Ectodermal cell (in vitro differentiated cells): ENCODE data around the gene NEK11.

Experiments used
- H3K27ac ChIP-seq: 2 replicates; pipeline ENCODE4 v1.7.0; 2013; ENCODE audit warnings: mild to moderate bottlenecking, low read depth, low read length; ENCODE audit not compliant: insufficient read depth, poor library complexity, severe bottlenecking
- H3K27me3 ChIP-seq: 2 replicates; pipeline ENCODE4 v1.7.0; 2013; ENCODE audit warnings: mild to moderate bottlenecking, low read length; ENCODE audit not compliant: insufficient read depth, control insufficient read depth, poor library complexity, severe bottlenecking
- H3K36me3 ChIP-seq: one replicate; pipeline ENCODE4 v1.7.0; 2013; ENCODE audit warnings: low read length; ENCODE audit not compliant: control insufficient read depth, insufficient read depth
- H3K4me1 ChIP-seq: one replicate; pipeline ENCODE4 v1.7.0; 2013; ENCODE audit warnings: low read length; ENCODE audit not compliant: control insufficient read depth, insufficient read depth
- H3K4me3 ChIP-seq: 2 replicates; pipeline ENCODE4 v1.7.0; 2013; ENCODE audit warnings: low read depth, low read length, control low read depth; ENCODE audit not compliant: insufficient read depth
- H3K9me3 ChIP-seq: 2 replicates; pipeline ENCODE4 v1.7.0; 2013; ENCODE audit warnings: mild to moderate bottlenecking, low read length, moderate library complexity; ENCODE audit not compliant: control insufficient read depth
- WGBS, 2 experiments: methylation state at CpG; one replicate each; pipeline ENCODE4 v1.1.7; 2013; ENCODE audit warnings: missing lambda C conversion rate in 2 of 2; 5-methylcytosine and 5-hydroxymethylcytosine counted together

NEK11 gene

GRCh38 chr3:131387796-131388489 is 361.3 kb downstream of the NEK11 start:
- Histone ChIP-seq H3K4me1 (peaks cover under 1% of the 10 kb centered on the region), H3K4me3 (no peak overlapping the region), H3K36me3 (peaks cover 21% of the 10 kb centered on the region), H3K27me3 (no peaks in the 10 kb centered on the region), H3K27ac (no peak overlapping the region), H3K9me3 (no peaks in the 10 kb centered on the region)
- 91 to 92% methylated on average over 1 of the region's 1 CpG for WGBS, 2 experiments

- H3K4me1 ChIP-seq, result no peaks in the 10 kb centered on the region
- H3K9me3 ChIP-seq, result no peaks in the 10 kb centered on the region
- H3K27ac ChIP-seq, result no peak overlapping the region
- H3K4me3 ChIP-seq, result no peak overlapping the region
- no peaks in the 10 kb centered on the region for H3K27me3 ChIP-seq
- WGBS, 2 experiments, result 86 to 97% methylated on average over 2 of the region's 2 CpGs
- peaks cover 16% of the 10 kb centered on the region for H3K36me3 ChIP-seq
Observed at GRCh38 chr3:131388490-131388799, 361.8 kb downstream of the NEK11 start.

- H3K27ac ChIP-seq, result no peak overlapping the region
- H3K4me1 ChIP-seq, result no peaks in the 10 kb centered on the region
- H3K4me3 ChIP-seq, result no peak overlapping the region
- no peaks in the 10 kb centered on the region for H3K9me3 ChIP-seq
- WGBS, 2 experiments, result 86 to 88% methylated on average over 2 of the region's 2 CpGs
- peaks cover 8% of the 10 kb centered on the region for H3K36me3 ChIP-seq
- H3K27me3 ChIP-seq, result no peaks in the 10 kb centered on the region
Observed at GRCh38 chr3:131390331-131390730, 363.7 kb downstream of the NEK11 start.

GRCh38 chr3:131393051-131393450 is 366.4 kb downstream of the NEK11 start:
- Histone ChIP-seq H3K27me3 (no peaks in the 10 kb centered on the region), H3K4me3 (no peak overlapping the region), H3K4me1 (no peaks in the 10 kb centered on the region), H3K36me3 (no peaks in the 10 kb centered on the region), H3K27ac (no peak overlapping the region), H3K9me3 (no peaks in the 10 kb centered on the region)
- 91 to 93% methylated on average over 6 of the region's 6 CpGs for WGBS, 2 experiments

- 93% methylated on average over 3 to 4 of the region's 4 CpGs for WGBS, 2 experiments
- Histone ChIP-seq H3K9me3 (no peaks in the 10 kb centered on the region), H3K27ac (no peak overlapping the region), H3K27me3 (no peaks in the 10 kb centered on the region), H3K4me3 (no peak overlapping the region), H3K4me1 (no peaks in the 10 kb centered on the region), H3K36me3 (no peaks in the 10 kb centered on the region)
Observed at GRCh38 chr3:131393868-131394267, 367.2 kb downstream of the NEK11 start.

- Histone ChIP-seq H3K9me3 (no peaks in the 10 kb centered on the region), H3K27ac (no peak overlapping the region), H3K36me3 (no peaks in the 10 kb centered on the region), H3K4me1 (no peaks in the 10 kb centered on the region), H3K4me3 (no peak overlapping the region), H3K27me3 (no peaks in the 10 kb centered on the region)
Observed at GRCh38 chr3:131394400-131394799, 367.7 kb downstream of the NEK11 start.

GRCh38 chr3:131396170-131396569 is 369.5 kb downstream of the NEK11 start:
- no peaks in the 10 kb centered on the region for H3K36me3 ChIP-seq
- H3K4me1 ChIP-seq, result no peaks in the 10 kb centered on the region
- H3K9me3 ChIP-seq, result no peaks in the 10 kb centered on the region
- no peak overlapping the region for H3K27ac ChIP-seq
- no peak overlapping the region for H3K4me3 ChIP-seq
- no peaks in the 10 kb centered on the region for H3K27me3 ChIP-seq

GRCh38 chr3:131397889-131398288 is 371.2 kb downstream of the NEK11 start:
- no peak overlapping the region for H3K27ac ChIP-seq
- no peaks in the 10 kb centered on the region for H3K9me3 ChIP-seq
- no peaks in the 10 kb centered on the region for H3K36me3 ChIP-seq
- WGBS, 2 experiments, result 79 to 83% methylated on average over 4 of the region's 4 CpGs
- H3K4me1 ChIP-seq, result no peaks in the 10 kb centered on the region
- H3K27me3 ChIP-seq, result no peaks in the 10 kb centered on the region
- no peak overlapping the region for H3K4me3 ChIP-seq
